ENCODE measurements around the gene LCN15.

DNA sequence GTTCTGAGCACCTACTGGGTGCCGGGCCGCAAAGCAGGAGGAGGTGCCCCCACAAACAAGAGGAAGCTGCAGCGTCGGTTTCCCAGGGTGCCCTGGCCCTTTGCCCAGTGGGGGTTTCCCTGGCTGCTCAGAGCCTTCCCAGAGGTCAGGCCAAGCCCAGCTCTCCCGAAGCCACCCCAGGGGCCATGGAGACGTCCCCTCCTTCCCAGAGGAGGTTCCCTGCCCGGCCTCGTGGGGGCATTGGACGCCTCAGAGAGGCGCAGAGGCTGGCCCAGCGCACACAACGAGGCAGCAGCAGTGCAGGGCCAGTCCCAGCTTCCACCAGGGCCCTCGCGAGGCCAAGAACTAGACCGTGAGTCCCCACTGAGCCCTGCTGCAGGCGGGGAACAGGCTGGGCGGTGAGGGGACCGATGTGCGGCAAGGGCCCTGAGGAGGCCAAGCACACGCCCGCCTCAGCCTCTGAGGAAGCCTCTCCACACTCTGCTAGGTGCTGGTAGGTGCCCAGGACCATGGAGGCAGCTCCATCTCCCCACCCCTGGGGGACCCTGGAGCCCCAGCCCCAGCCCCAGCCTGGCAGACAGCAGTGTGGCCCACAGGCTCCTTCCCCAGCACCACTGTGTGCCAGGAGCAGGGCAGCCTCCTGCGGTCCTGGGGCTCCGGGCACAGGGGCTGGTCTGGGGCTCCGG lies 45.0 kb downstream of the LCN15 start:
- TF ChIP-seq, protein P1, sequence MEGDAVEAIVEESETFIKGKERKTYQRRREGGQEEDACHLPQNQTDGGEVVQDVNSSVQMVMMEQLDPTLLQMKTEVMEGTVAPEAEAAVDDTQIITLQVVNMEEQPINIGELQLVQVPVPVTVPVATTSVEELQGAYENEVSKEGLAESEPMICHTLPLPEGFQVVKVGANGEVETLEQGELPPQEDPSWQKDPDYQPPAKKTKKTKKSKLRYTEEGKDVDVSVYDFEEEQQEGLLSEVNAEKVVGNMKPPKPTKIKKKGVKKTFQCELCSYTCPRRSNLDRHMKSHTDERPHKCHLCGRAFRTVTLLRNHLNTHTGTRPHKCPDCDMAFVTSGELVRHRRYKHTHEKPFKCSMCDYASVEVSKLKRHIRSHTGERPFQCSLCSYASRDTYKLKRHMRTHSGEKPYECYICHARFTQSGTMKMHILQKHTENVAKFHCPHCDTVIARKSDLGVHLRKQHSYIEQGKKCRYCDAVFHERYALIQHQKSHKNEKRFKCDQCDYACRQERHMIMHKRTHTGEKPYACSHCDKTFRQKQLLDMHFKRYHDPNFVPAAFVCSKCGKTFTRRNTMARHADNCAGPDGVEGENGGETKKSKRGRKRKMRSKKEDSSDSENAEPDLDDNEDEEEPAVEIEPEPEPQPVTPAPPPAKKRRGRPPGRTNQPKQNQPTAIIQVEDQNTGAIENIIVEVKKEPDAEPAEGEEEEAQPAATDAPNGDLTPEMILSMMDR (IDR thresholded peaks at IDR 0.05; ENCODE audit: insufficient read depth, low read length, poor library complexity, severe bottlenecking), result no peak
- no peak for TF ChIP-seq EZH2phosphoT487 (conservative IDR thresholded peaks at IDR 0.05; ENCODE audit: low read length)
